ENCODE results near the gene RSPH1.
"Not testable (repeated sequence)": the region's sequence is repeated elsewhere in the genome, so short reads cannot be mapped to it uniquely, and the experiment has no call there.

RSPH1 gene

GRCh38 chr21:42480736-42481135 lies 15.3 kb downstream of the RSPH1 start:
- no peak for DNase-seq

GRCh38 chr21:42479582-42479981 lies 16.4 kb downstream of the RSPH1 start:
- DNase-seq, result no peak

- no peak for DNase-seq
These were observed 17.5 kb downstream of the RSPH1 start for GRCh38 chr21:42478504-42478903.

DNA sequence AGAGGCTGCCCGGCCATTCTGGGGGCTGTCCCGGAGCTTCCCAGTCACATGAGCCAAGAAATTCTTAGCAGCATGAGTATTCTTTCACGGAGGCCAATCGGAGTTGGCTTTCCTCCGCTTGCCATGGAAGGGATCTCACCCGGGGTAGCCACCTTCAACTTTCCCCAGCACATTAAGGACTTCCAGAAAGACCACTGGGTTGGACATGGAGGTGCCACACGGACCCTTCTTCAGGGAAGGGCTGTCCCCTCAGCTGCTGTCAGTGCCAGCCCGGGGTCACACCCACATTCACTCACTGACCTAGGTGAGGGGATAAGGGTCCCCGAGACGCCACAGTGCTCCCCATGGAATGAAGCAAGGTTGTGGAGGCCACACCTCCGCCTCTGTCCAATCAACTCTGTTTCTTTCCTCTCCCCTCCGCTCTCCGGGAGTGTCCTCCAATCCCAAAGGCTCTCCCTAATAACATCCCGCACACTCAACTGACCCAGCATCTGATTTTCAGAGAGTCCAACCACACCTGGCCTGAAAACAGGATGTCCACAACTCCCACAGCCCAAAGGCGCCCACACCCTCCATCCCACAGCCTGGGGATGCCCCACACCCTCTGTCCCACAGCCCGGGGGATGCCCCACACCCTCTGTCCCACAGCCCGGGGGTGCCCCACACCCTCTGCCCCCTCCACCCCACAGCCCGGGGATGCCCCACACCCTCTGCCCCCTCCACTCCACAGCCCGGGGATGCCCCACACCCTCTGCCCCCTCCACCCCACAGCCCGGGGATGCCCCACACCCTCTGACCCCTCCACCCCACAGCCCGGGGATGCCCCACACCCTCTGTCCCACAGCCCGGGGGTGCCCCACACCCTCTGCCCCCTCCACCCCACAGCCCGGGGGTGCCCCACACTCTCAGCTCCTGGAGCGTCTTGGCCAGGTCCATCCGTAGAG lies 19.4 kb downstream of the RSPH1 start:
- DNase-seq, result no peak

DNA sequence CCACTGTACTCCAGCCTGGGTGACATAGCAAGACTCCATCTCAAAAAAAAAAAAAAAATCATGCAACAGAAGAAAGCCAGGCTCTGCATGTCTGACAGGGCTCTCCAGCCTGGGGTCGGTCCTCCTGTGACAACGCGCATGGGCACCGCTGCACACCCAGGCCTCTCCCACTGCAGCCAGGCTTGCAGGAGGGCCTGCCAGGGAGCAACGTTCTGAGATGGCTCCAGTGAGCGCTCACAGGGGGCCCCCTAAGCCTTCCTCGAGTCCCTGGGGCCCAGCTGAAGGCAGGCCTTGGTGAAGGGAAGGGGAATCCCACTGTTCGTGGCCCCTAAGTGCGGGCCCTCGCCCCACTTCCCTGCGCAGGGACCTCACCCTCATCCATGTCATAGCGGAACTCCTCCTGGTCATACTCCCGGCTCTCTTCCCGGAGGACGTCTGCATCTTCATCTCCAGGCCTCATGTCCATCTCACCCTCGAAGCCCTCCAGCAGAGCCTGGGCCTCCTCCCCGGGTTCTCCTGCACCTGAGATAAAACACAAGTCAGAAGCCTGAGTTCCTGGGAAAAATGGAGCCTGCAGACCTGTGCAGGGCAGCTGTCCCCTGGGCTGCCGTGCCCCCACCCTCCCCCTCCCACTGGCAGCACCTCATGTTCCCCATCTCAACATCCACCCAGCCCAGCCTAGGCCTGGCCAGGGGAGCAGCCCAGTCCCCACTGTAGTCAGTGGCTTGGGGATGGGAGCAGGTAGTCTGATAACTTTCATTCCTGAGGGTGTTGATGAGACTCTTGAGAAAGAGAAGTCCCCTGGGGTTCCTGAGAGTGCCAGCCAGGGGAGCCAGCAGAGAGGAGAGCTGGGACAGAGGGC lies 20.3 kb downstream of the RSPH1 start:
- no peak for DNase-seq

GRCh38 chr21:42475036-42475435 lies 21.0 kb downstream of the RSPH1 start:
- no peak for DNase-seq

DNA sequence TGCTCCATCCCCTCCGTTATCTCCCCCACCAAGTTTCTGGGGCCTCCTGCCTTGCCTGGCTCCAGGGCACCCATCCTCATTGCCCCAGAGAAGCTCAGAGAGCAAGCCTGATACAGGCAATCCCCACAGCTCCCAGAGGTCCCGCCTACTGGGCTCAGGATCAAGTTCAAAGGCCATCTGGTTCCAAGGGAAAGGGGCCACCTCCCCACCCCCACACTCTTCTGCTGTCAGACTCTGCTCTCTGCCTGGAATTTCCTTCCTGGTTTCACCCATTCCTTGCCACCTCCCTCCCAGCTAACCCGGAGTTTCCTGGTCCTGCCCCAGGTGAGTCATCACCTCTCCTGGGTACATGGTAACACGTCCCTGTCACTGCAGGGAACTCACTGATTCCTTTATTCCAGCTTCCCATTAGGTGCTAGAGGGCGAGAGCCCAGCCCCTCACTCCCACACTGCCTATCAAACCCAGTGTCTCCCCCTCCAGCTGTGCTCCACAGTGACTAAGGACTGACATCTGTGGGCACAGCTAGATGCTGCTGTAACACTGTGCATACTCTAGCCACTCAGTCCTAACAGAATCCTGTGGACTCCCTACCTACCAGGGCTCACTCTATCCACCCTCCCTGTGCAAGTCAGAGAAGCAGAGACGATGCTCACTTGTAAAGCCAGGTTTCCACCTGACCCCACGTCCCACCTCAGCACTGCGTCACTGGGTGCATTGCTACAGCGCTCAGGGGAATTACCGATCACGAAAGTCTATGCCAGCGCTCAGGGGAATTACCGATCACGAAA lies 21.8 kb downstream of the RSPH1 start:
- DNase-seq, result peak; percentile 81

DNA sequence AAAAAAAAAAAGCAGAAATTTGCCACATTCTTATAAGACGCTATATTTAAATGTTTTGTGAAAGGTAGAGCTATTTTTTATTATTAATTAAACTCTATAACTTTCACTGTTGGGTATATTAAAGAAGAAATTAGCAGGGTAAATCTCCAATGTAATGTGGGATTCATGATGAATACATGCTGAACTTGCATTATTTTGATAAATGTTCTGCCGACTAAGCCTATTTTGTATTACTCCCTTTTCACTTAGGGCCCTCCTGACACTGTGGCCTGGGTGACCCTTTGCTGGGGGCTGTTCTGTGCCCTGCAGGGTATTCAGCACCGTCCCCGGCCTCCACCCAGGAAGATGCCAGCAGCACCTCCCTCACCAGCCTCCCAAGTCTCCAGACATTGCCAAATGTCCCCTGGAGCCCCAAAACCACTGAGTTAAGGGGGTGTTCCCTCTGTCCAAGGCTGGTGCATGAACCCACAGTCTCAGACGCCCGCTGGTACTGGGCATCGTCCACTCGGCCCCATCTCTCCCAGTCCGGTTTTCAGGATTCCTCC lies 22.5 kb downstream of the RSPH1 start:
- DNase-seq, result no peak

DNA sequence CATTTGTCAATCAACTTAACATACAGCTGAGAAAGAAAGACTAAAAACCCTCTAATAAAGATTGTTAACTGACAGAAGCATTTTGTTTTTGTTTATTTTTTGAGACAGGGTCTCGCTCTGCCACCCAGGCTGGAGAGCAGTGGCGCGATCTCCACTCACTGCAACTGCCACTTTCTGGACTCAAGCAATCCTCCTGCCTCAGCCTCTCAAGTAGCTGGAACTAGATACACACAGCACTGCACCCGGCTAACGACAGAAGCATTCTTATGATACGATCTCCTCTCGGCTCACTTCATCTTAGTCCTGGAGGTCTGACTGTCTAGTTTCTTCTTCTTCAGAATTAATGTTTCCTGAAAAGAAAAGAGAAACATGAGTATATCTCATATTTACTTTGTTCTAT lies 23.5 kb downstream of the RSPH1 start:
- DNase-seq, result no peak

GRCh38 chr21:42471716-42472330 lies 24.2 kb downstream of the RSPH1 start:
- DNase-seq, result no peak

DNA sequence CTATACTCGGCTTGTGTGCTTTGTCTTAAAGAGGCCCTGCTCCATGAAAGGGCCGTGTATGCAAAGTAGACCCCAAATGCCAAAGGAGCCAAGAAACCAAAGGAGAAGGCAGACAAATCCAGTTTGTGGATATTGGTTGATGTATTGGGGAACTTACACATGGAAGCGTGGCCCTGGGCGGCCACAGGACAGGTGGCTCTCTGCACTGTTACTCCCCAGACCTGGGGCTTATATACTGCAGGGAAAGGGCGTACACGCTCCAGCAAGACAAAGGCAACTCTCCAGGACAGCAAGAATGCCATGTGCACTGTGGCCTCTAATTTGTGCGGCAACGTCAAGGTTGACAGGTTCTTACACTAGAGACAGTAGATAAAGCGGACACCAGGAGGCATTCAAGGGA lies 24.8 kb downstream of the RSPH1 start:
- no peak for DNase-seq

DNA sequence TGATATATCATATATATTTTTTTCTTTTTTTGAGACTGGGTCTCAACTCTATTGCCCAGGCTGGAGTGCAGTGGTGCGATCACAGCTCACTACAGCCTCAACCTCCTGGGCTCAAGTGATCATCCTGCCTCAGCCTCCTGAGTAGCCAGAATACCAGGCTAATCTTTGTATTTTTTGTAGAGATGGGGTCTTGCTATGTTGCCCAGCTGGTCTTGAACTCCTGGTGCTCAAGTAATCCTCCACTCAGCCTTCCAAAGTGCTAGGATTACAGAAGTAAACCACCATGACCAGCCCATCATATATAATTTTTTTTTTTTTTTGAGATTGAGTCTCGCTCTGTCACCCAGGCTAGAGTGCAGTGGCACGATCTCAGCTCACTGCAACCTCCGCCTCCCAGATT lies 26.3 kb downstream of the RSPH1 start:
- not testable (repeated sequence) for DNase-seq

DNA sequence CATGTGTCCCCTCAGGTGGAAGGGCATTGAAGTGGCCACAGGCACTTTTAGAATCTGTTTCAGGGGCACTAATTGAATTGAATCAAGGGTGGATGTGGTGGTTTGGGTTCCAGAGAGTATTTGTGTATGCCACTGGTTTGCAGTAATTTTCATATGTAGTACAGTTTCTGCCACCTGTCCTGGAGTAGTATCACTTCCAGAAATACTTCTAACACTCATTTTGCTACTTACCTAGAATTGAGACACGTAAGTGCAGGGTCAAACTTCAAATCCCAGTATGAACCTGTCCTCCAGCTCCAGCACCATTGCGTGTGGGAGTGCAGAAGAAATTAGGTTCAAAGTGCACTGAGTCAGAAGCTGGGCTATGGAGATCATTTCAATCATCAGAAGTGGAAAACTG lies 26.8 kb downstream of the RSPH1 start:
- DNase-seq, result no peak

GRCh38 chr21:42468491-42469131 lies 27.4 kb downstream of the RSPH1 start:
- no peak for DNase-seq

DNA sequence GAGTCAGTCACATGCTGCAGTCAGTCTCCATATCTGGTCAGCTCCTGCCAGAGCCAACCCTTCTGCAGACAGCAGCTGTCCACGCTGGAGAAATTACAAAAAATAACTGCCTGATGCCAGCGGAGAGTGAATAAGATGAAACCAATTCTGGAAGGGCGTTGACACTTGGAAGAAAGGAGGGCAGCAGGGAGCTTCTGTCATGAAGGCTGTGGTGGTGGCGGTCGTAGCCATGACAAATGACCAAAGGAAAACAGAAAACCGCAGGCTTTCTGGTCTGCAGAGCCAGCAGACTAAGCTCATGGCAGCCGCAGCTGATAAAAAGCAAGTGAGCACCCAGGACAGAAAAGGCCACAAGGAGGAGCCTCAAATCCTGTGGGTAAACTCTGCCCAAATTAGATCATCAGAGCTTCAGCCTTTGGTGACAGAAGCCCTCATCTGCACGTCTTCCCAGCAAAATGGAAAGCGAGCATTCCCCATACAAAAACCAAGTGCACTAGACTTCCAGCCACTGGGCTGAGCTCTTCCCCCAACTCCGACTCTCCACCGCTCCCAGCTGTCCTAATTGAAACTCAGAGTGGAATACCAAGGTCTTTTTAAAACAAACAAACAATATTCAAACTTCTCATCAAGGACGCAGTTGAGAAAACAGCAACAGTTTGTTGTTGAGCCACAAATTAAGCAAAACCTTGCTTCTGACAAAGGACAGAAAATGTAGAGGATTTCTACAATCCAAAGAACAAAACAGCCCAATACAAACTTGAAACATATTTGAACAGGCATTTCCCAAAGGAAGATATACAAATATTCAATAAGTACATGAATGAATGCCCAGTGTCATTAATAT lies 28.7 kb downstream of the RSPH1 start:
- DNase-seq, result peak; percentile 53

DNA sequence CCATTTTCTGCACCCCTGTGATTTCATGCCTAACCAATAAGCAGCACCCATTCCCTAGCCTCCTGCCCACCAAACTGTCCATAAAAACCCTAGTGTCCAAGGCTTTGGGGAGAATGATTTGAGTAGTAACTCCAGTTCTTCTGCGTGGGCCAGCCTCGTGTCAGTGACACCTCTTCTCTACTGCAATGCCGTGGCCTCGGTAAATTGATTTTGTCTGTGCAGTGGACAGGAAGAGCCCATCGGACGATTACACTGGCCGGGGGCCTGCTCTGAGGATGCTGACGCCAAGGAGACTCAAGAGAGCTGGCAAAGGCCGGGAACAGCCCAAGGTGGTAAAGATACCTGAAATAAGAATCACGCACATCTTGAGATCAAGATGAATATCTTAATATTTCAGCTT lies 29.3 kb downstream of the RSPH1 start:
- DNase-seq, result no peak

DNA sequence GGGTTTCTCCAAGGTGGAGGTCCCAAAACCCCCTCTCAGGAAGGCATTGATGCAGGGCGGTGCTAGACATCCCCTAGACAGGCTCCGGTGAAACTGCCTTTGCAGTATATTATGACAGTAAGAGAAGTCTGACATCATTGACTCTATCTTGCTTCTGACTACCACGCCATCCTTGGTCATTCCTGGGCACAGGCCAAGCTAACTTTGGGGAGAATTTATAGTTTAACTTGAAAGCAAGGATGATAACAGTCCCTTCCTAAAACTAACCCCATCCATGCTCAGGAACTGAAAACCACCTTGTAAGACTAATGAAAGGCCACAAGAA lies 30.3 kb downstream of the RSPH1 start:
- DNase-seq, result no peak

DNA sequence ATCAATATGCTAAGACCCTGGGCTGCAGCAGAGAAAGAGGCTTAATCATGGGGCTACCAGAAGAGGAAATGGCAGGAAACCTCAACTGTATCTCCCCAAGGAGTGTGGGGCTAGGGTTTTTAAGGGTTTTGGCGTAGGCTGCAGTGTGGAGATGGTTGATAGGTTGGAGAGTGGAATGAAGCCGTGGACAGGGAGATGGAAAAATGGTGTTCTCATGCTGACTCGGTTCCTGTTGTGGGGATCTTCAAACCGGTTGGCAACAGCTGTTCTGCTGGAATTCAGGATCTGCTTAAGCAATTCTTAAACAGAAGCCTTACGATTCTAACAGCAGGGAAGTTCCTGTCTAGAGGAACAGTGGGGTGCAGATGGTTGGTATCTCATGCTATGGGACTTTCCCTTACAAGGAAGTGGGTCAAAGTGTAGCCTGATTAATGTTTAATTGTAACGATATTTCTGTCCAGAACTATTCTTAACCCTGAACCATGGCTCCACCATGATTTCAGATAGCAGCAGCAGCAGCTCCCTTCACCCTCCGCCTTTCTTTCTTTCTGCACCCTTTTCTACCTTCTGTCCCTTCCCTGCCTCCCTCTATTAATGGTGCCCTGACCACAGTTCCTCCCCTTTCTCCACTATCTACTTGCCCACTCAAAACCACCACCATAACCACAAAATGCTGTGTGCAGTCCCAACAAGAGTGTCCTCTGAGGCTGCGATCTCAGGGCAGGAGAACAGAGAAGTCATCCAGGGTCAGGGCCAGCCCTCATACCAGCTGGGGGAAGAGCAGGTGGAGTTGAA lies 30.8 kb downstream of the RSPH1 start:
- DNase-seq, result no peak

DNA sequence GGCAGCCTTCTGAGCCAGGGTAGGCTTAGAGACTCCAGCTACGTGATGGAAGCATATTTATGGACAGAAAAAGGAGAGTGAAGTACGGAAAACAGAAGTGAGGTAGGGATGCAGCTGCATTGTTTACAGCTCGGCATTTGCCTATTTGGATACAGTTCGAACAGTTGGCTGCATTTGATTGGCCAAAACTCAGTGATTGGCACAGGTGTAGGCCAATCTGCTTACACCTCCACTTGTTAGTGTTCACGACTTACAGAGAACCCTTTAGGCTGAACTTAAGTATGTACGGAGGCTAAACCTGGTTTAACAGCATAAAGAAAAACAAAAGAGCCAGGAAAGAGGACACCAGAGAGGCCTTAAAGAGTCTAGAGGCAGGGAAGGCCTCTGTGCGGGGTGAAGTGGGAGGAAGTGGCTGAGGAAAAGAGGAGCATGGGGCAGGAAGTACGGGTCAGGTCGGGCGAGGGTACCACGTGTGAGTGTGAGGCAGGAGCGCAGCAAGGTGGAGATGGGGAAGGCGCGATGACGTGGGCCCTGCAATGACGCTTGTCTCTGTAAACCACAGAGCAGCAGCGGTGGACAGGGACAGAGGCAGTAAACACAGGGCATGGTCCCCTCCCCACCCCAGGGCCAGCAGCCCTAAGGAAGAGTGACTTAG lies 32.0 kb downstream of the RSPH1 start:
- peak; percentile 94 for DNase-seq

Measured in DMS153 (cell line).